ENCODE data around the gene MRPS12. TPM values are rescaled to one million over a fixed set of nuclear protein-coding genes. Genes with fewer than 3 reads are reported as not detected.
A peak's percentile ranks its signal among the peaks of the same experiment; 100 is the strongest.

Gene MRPS12
- total and polyA plus RNA-seq, 2 of the 4 experiments (the other 2 are of a cell fraction): 26.7 to 75.4 TPM

DNA sequence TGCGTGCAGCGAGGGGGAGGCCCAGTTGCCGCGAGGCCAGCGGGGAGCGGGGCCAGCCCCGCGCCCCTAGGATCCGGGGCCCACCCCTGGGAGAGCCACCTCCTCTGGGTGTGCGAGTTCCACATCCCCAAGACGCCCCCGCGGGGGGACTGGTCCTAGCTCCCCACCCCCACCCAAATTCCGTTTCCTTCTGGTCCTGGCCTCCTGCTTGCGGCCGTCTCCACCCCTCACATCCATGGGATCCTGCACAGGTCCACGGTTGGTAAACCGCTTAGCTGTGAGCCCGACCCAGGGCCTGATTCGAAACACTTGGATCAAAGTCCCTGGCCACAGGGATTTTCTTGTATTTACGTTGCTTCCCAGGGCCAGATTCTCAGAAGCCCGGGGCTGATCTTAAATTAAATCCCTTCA lies 45.1 kb downstream of the MRPS12 start:
- Histone ChIP-seq H3K4me3 (ENCODE audit: insufficient read depth, low read depth, low read length) (peak overlapping the region; percentile 56), H4K20me1 (ENCODE audit: insufficient read depth, low read length) (peaks cover 4% of the 10 kb centered on the region; the same call in 1 of the 2 replicates), H2BK15ac (ENCODE audit: low read depth, low read length) (no peak overlapping the region), H3K4me2 (ENCODE audit: low read depth, low read length) (peak overlapping the region; percentile 77), H3K27me3 (ENCODE audit: control insufficient read depth, insufficient read depth, low read length) (no peaks in the 10 kb centered on the region; the same call in 1 of the 2 replicates), H2BK20ac (ENCODE audit: low read depth, low read length) (no peak overlapping the region), H3K4ac (ENCODE audit: low read depth, low read length) (peak overlapping the region; percentile 87), H4K8ac (ENCODE audit: low read depth in 2 of 2, low read length in 2 of 2) (peak overlapping the region; percentile 55 to 93; a peak in 3 of 4 replicates), H2AK9ac (replicated peaks; ENCODE audit: low read depth, low read length, poor library complexity) (peak overlapping the region; percentile 49), H3K23ac (ENCODE audit: low read depth, low read length) (peak overlapping the region; percentile 64; the same call in 1 of the 2 replicates), H3K79me1 (ENCODE audit: low read depth in 1 of 2, low read length in 2 of 2) (peaks cover 8 to 17% of the 10 kb centered on the region in 2 experiments; a peak in 3 of 4 replicates), H3K18ac (ENCODE audit: low read depth, low read length) (peak overlapping the region; percentile 30; the same call in 1 of the 2 replicates), H3K9ac (ENCODE audit: low read depth, low read length) (peak overlapping the region; percentile 52), H2BK5ac (ENCODE audit: low read depth, low read length, poor library complexity, severe bottlenecking) (peak overlapping the region; percentile 41), H3K14ac (replicated peaks; ENCODE audit: low read depth, low read length) (peak overlapping the region; percentile 70), H2AK5ac (ENCODE audit: low read depth, low read length) (peak overlapping the region; percentile 54; the same call in 1 of the 2 replicates), H3K27ac (ENCODE audit: insufficient read depth, low read length) (peak overlapping the region; percentile 83), H2BK120ac (ENCODE audit: low read depth, low read length) (peak overlapping the region; percentile 20), H3K9me1 (ENCODE audit: insufficient read depth, low read length) (no peaks in the 10 kb centered on the region), H4K91ac (ENCODE audit: insufficient read depth, low read depth, low read length) (no peak overlapping the region; the same call in 1 of the 2 replicates), H4K5ac (ENCODE audit: low read depth, low read length) (peak overlapping the region; percentile 84), H3K56ac (ENCODE audit: extremely low read depth, insufficient read depth, low read length) (peak overlapping the region; percentile 24; the same call in 1 of the 2 replicates), H3K4me1 (ENCODE audit: control insufficient read depth, insufficient read depth, low read length) (peaks cover 7% of the 10 kb centered on the region), H3K36me3 (ENCODE audit: control insufficient read depth, insufficient read depth, low read length) (no peaks in the 10 kb centered on the region), H3K9me3 (ENCODE audit: control insufficient read depth, insufficient read depth, low read length) (peaks cover 3% of the 10 kb centered on the region; the same call in 1 of the 2 replicates), H2AFZ (replicated peaks; ENCODE audit: low read length, poor library complexity) (peak overlapping the region; percentile 97)
- intact Hi-C loops (cut with micrococcal nuclease): no loop called here
- peak; percentile 8; the same call in 1 of the 2 replicates for TF ChIP-seq MAZ (IDR thresholded peaks at IDR 0.05; ENCODE audit: borderline replicate concordance, low read depth, low read length)
- no peak for TF ChIP-seq RAD21 (IDR thresholded peaks at IDR 0.05; ENCODE audit: low read length)
- CTCF ChIA-PET: interaction anchor here (0.5 kb wide), 1 partner anchor 292 kb away, joined by 3 read pairs; no protein-coding TSS in a partner anchor
- in situ Hi-C loops (cut with MboI; ENCODE audit: low sequenced_read_pairs): no loop called here
- no TSS peak for BruUV-seq (replicated peaks)
- DNase-seq (peak; percentile 31), ATAC-seq (ENCODE audit: low read depth) (peak; percentile 30)
- dilution Hi-C loops (cut with HindIII; ENCODE audit: low sequenced_read_pairs, unreplicated experiment): no loop called here
- POLR2A ChIA-PET (ENCODE audit: unreplicated experiment): no interaction called here
- 3% methylated on average over 7 of the region's 22 CpGs; no CpG with 5 or more reads in 1 of the 2 experiments for WGBS, 2 experiments (ENCODE audit: extremely low coverage in 2 of 2, insufficient read length in 1 of 2)
